Liver (tissue), 9 donors: ENCODE results near the gene IQSEC3. TPM values are rescaled to one million over a fixed set of nuclear protein-coding genes. Genes with fewer than 3 reads are reported as not detected.
"Not testable (repeated sequence)": the region's sequence is repeated elsewhere in the genome, so short reads cannot be mapped to it uniquely, and the experiment has no call there.

Source experiments
- DNase-seq: peaks from one replicate; pipeline ENCODE4 v3.0.0-alpha.2; 2017; ENCODE audit warnings: low spot score
- H3K27ac ChIP-seq, 2 donors: one replicate each; pipeline ENCODE4 v1.7.0; 2013; ENCODE audit warnings: inconsistent platforms in 2 of 2, low read length in 2 of 2, control low read depth in 1 of 2, low read depth in 1 of 2, mild to moderate bottlenecking in 1 of 2
- H3K27me3 ChIP-seq, 4 donors: one replicate each; pipeline versions ENCODE4 v1.6.1 to v1.7.0; 2013; ENCODE audit warnings: low read length in 3 of 4, inconsistent platforms in 1 of 4, mild to moderate bottlenecking in 1 of 4, moderate library complexity in 1 of 4; ENCODE audit not compliant: control insufficient read depth in 4 of 4, insufficient read depth in 4 of 4
- H3K36me3 ChIP-seq, 4 donors: one replicate each; pipeline versions ENCODE4 v1.6.1 to v1.7.0; 2013; ENCODE audit warnings: low read length in 3 of 4, mild to moderate bottlenecking in 3 of 4, low read depth in 1 of 4, moderate library complexity in 1 of 4; ENCODE audit not compliant: control insufficient read depth in 4 of 4, insufficient read depth in 3 of 4
- H3K4me1 ChIP-seq, 4 donors: one replicate each; pipeline versions ENCODE4 v1.6.1 to v1.7.0; 2013; ENCODE audit warnings: low read length in 3 of 4, mild to moderate bottlenecking in 3 of 4, moderate library complexity in 1 of 4; ENCODE audit not compliant: control insufficient read depth in 4 of 4, insufficient read depth in 4 of 4
- H3K4me3 ChIP-seq, 3 donors: one replicate each; pipeline versions ENCODE4 v1.6.1 to v1.7.0; 2013; ENCODE audit warnings: low read length in 3 of 3, control low read depth in 1 of 3, low read depth in 1 of 3, mild to moderate bottlenecking in 1 of 3
- H3K9ac ChIP-seq, 2 donors: one replicate each; pipeline ENCODE4 v1.7.0; 2013; ENCODE audit warnings: low read length in 2 of 2, mild to moderate bottlenecking in 2 of 2, moderate library complexity in 2 of 2, control low read depth in 1 of 2, low read depth in 1 of 2
- H3K9me3 ChIP-seq, 4 donors: one replicate each; pipeline versions ENCODE4 v1.6.1 to v1.7.0; 2013; ENCODE audit warnings: low read length in 3 of 4; ENCODE audit not compliant: control insufficient read depth in 4 of 4
- whole genome bisulfite sequencing: extraction: QIAGEN DNeasy Blood & Tissue Kit; methylation state at CpG from one replicate; pipeline ENCODE4 v1.1.7; 2013; 5-methylcytosine and 5-hydroxymethylcytosine counted together
- polyA plus RNA-seq, 2 donors: library from polyadenylated mRNA; stranded (reverse) in 1 of 2; unstranded in 1 of 2; fragments of 200-250 nt in 1 of 2; fragments of >200 nt in 1 of 2; fragmentation: Nextera tagmentation in 1 of 2; extraction: Ambion mirVana in 1 of 2; gene quantifications; one replicate each; pipeline versions ENCODE4 v1.2.1 to v1.2.3, GENCODE V29; 2013 to 2015
- total RNA-seq, 2 donors: library from RNA; depleted of rRNA; stranded (reverse); fragments of >200 nt; gene quantifications; one replicate each; pipeline ENCODE4 v1.2.3, GENCODE V29; 2014
- donor health status: healthy.
- donor health status: healthy.
- donor health status: healthy.
- donor health status: healthy.
- donor health status: healthy.

The IQSEC3 gene
- total and polyA plus RNA-seq, 4 donors = under 0.01 to 0.79 (median 0.48) TPM

GRCh38 chr12:45991-46358, 20.6 kb upstream of the IQSEC3 start:
- H3K27me3 ChIP-seq, H3K4me3 ChIP-seq, H3K9me3 ChIP-seq, H3K36me3 ChIP-seq, DNase-seq, H3K27ac ChIP-seq, H3K9ac ChIP-seq, H3K4me1 ChIP-seq: not testable (repeated sequence)
- 75% methylated on average over 5 of the region's 5 CpGs for WGBS

GRCh38 chr12:46542-46941, 20.0 kb upstream of the IQSEC3 start:
- H3K27me3 ChIP-seq, DNase-seq, H3K9me3 ChIP-seq, H3K4me3 ChIP-seq, H3K36me3 ChIP-seq, H3K27ac ChIP-seq, H3K9ac ChIP-seq, H3K4me1 ChIP-seq: not testable (repeated sequence)
- WGBS = 69% methylated on average over 5 of the region's 5 CpGs

- DNase-seq, H3K27ac ChIP-seq, H3K4me3 ChIP-seq, H3K36me3 ChIP-seq, H3K9me3 ChIP-seq, H3K4me1 ChIP-seq, H3K9ac ChIP-seq, H3K27me3 ChIP-seq: not testable (repeated sequence)
- WGBS = 57% methylated on average over 3 of the region's 3 CpGs
Measured at GRCh38 chr12:47699-48226, 18.8 kb upstream of the IQSEC3 start.

- not testable (repeated sequence) for DNase-seq, H3K27ac ChIP-seq, H3K9me3 ChIP-seq, H3K27me3 ChIP-seq, H3K36me3 ChIP-seq, H3K4me1 ChIP-seq, H3K4me3 ChIP-seq, H3K9ac ChIP-seq
- WGBS = 73% methylated on average over 5 of the region's 5 CpGs
Measured at GRCh38 chr12:49149-49548, 17.4 kb upstream of the IQSEC3 start.

- H3K9me3 ChIP-seq, H3K27ac ChIP-seq, DNase-seq, H3K4me3 ChIP-seq, H3K4me1 ChIP-seq, H3K36me3 ChIP-seq, H3K9ac ChIP-seq: not testable (repeated sequence)
- H3K27me3 ChIP-seq = peaks cover 0 to 11% (median 5%) of the 10 kb centered on the region in 4 donors
- WGBS = 72% methylated on average over 5 of the region's 5 CpGs
Measured at GRCh38 chr12:51087-51486, 15.5 kb upstream of the IQSEC3 start.

GRCh38 chr12:51962-52361, 14.6 kb upstream of the IQSEC3 start:
- 74% methylated on average over 6 of the region's 6 CpGs for WGBS
- H3K9ac ChIP-seq, H3K27ac ChIP-seq, H3K4me1 ChIP-seq, DNase-seq, H3K9me3 ChIP-seq, H3K36me3 ChIP-seq, H3K4me3 ChIP-seq: not testable (repeated sequence)
- H3K27me3 ChIP-seq = peaks cover 0 to 14% (median 7%) of the 10 kb centered on the region in 4 donors

GRCh38 chr12:52902-53734, 13.4 kb upstream of the IQSEC3 start:
- H3K9me3 ChIP-seq, DNase-seq, H3K9ac ChIP-seq, H3K36me3 ChIP-seq, H3K27ac ChIP-seq, H3K4me1 ChIP-seq, H3K4me3 ChIP-seq: not testable (repeated sequence)
- 50% methylated on average over 4 of the region's 4 CpGs for WGBS
- peaks cover 0 to 19% (median 9%) of the 10 kb centered on the region in 4 donors for H3K27me3 ChIP-seq
